Upper lobe of left lung (tissue), 6 donors: ENCODE results near the gene FAM13A. TPM values are rescaled to one million over a fixed set of nuclear protein-coding genes. Genes with fewer than 3 reads are reported as not detected.
A peak's percentile ranks its signal among the peaks of the same experiment; 100 is the strongest.

Experiments
- ATAC-seq, 2 donors: fragments of 200-7000 bp; cut with Tn5 transposase; one replicate each; pipeline ENCODE4 v1.9.1; 2022; ENCODE audit warnings: mild to moderate bottlenecking in 2 of 2, moderate library complexity in 2 of 2; ENCODE audit not compliant: low FRiP score in 2 of 2
- DNase-seq, 2 donors: peaks; one replicate each; pipeline ENCODE4 v3.0.0-alpha.2; 2019 to 2020
- H3K27ac ChIP-seq, 4 donors: fragments of 200-600 bp; sonication (generic); one replicate each; pipeline ENCODE4 v1.5.1; 2016 to 2019
- H3K27me3 ChIP-seq, 4 donors: fragments of 200-600 bp; sonication (generic); one replicate each; pipeline ENCODE4 v1.5.1; 2017 to 2019
- H3K36me3 ChIP-seq, 4 donors: fragments of 200-600 bp; sonication (generic); one replicate each; pipeline ENCODE4 v1.5.1; 2016 to 2019
- H3K4me1 ChIP-seq, 4 donors: fragments of 200-600 bp; sonication (generic); one replicate each; pipeline ENCODE4 v1.5.1; 2018 to 2019
- H3K4me3 ChIP-seq, 4 donors: fragments of 200-600 bp; sonication (generic); one replicate each; pipeline ENCODE4 v1.5.1; 2017 to 2019; ENCODE audit warnings: mild to moderate bottlenecking in 2 of 4, moderate library complexity in 1 of 4
- H3K9me3 ChIP-seq, 4 donors: fragments of 200-600 bp; sonication (generic); one replicate each; pipeline ENCODE4 v1.5.1; 2018 to 2019
- CTCF ChIP-seq, 6 experiments: fragments of 450-650 bp in 4 of 6; fragments of 200-600 bp in 2 of 6; sonication (generic) in 2 of 6; IDR thresholded peaks; one replicate each; pipeline ENCODE4 v1.5.1; 2016 to 2019; ENCODE audit warnings: antibody characterized with exemption in 6 of 6
- EP300 ChIP-seq, 4 donors: sonication (generic); formaldehyde crosslinking; IDR thresholded peaks; one replicate each; pipeline ENCODE4 v1.5.1; 2017; ENCODE audit warnings: antibody characterized with exemption in 4 of 4, control low read depth in 2 of 4
- POLR2A ChIP-seq, 4 donors: fragments of 450-650 bp; IDR thresholded peaks; one replicate each; pipeline ENCODE4 v1.5.1; 2016 to 2017; ENCODE audit warnings: antibody characterized with exemption in 4 of 4, mild to moderate bottlenecking in 2 of 4
- POLR2AphosphoS5 ChIP-seq, 2 donors: sonication (generic); formaldehyde crosslinking; IDR thresholded peaks; one replicate each; pipeline ENCODE4 v1.5.1; 2017; ENCODE audit warnings: antibody characterized with exemption in 2 of 2
- WGBS, 2 donors: methylation state at CpG; one replicate each; pipeline ENCODE4 v1.1.5; 2017 to 2018; 5-methylcytosine and 5-hydroxymethylcytosine counted together
- total RNA-seq, 6 donors: library from RNA; depleted of rRNA in 4 of 6; stranded (reverse); fragments of >200 nt in 4 of 6; gene quantifications; one replicate each; pipeline versions ENCODE4 v1.1.0 to v1.2.1, GENCODE V29; 2016 to 2021
- donor health status: DM: no; HTN: no; CAD: no; lungs with moderate emphysema.
- donor health status: DM: no; HTN: yes; CAD: no; lungs with severe emphysema.

The FAM13A gene
- total RNA-seq, 6 donors from 2014 or later, result 15.8 to 173 (median 34.1) TPM

GRCh38 chr4:89031272-89031671 is 25.7 kb downstream of the FAM13A start:
- no peaks in the 10 kb centered on the region for H3K4me1 ChIP-seq
- H3K9me3 ChIP-seq, result peaks cover 0 to 3% (median 0%) of the 10 kb centered on the region in 4 donors
- no peak overlapping the region for H3K27ac ChIP-seq
- no peak for DNase-seq
- no peaks in the 10 kb centered on the region for H3K27me3 ChIP-seq
- TF ChIP-seq EP300 (IDR thresholded peaks at IDR 0.05), result no peak
- no peak for TF ChIP-seq POLR2A (IDR thresholded peaks at IDR 0.05)
- no peak for TF ChIP-seq POLR2AphosphoS5 (IDR thresholded peaks at IDR 0.05)
- TF ChIP-seq CTCF (IDR thresholded peaks at IDR 0.05), result no peak
- ATAC-seq, result no peak
- no peak overlapping the region for H3K4me3 ChIP-seq
- H3K36me3 ChIP-seq, result no peaks in the 10 kb centered on the region

- 89 to 93% methylated on average over 4 of the region's 4 CpGs for WGBS, 2 donors
- Histone ChIP-seq H3K4me3 (no peak overlapping the region), H3K4me1 (no peaks in the 10 kb centered on the region), H3K27ac (no peak overlapping the region), H3K9me3 (no peaks in the 10 kb centered on the region), H3K36me3 (no peaks in the 10 kb centered on the region), H3K27me3 (no peaks in the 10 kb centered on the region)
- ATAC-seq (no peak), DNase-seq (no peak)
- TF ChIP-seq POLR2A (IDR thresholded peaks at IDR 0.05), result no peak
- no peak for TF ChIP-seq POLR2AphosphoS5 (IDR thresholded peaks at IDR 0.05)
- no peak for TF ChIP-seq CTCF (IDR thresholded peaks at IDR 0.05)
- TF ChIP-seq EP300 (IDR thresholded peaks at IDR 0.05), result no peak
These were observed 27.4 kb downstream of the FAM13A start for GRCh38 chr4:89029591-89029990.

- H3K36me3 ChIP-seq, result no peaks in the 10 kb centered on the region
- TF ChIP-seq POLR2A (IDR thresholded peaks at IDR 0.05) (no peak), CTCF (IDR thresholded peaks at IDR 0.05) (no peak)
- H3K9me3 ChIP-seq, result no peaks in the 10 kb centered on the region
- ATAC-seq (no peak), DNase-seq (no peak)
- H3K4me3 ChIP-seq, result no peak overlapping the region
- peaks cover 0 to 4% (median 1%) of the 10 kb centered on the region in 4 donors for H3K4me1 ChIP-seq
- no peak overlapping the region for H3K27ac ChIP-seq
- no peaks in the 10 kb centered on the region for H3K27me3 ChIP-seq
- 75 to 82% methylated on average over 3 of the region's 3 CpGs for WGBS, 2 donors
These were observed 30.4 kb downstream of the FAM13A start for GRCh38 chr4:89026542-89026941.

- H3K36me3 ChIP-seq, result no peaks in the 10 kb centered on the region
These were observed 32.8 kb downstream of the FAM13A start for GRCh38 chr4:89024051-89024675.

More at GRCh38 chr4:89024051-89024675, 32.8 kb downstream of the FAM13A start:
- WGBS, 2 donors, result 28 to 32% methylated on average over 4 of the region's 4 CpGs
- Histone ChIP-seq H3K9me3 (no peaks in the 10 kb centered on the region), H3K4me3 (no peak overlapping the region), H3K4me1 (peaks cover 0 to 4% (median 1%) of the 10 kb centered on the region in 4 donors), H3K27me3 (no peaks in the 10 kb centered on the region), H3K27ac (no peak overlapping the region)
- ATAC-seq, result peak; percentile 89 to 97
- DNase-seq, result peak in 1 of 2 donors; percentile 52
- TF ChIP-seq CTCF (IDR thresholded peaks at IDR 0.05), result peak; percentile 72 to 91 (median 88)
- no peak for TF ChIP-seq EP300 (IDR thresholded peaks at IDR 0.05)
